Fibroblast of skin of left quadriceps (primary cell): ENCODE data around the gene MRPL14.
A peak's percentile ranks its signal among the peaks of the same experiment; 100 is the strongest.

Experiments
- DNase-seq, 2 experiments: peaks; one replicate each; pipeline ENCODE4 v3.0.0-alpha.2; 2013; ENCODE audit warnings: low read depth in 2 of 2

Gene MRPL14

DNA sequence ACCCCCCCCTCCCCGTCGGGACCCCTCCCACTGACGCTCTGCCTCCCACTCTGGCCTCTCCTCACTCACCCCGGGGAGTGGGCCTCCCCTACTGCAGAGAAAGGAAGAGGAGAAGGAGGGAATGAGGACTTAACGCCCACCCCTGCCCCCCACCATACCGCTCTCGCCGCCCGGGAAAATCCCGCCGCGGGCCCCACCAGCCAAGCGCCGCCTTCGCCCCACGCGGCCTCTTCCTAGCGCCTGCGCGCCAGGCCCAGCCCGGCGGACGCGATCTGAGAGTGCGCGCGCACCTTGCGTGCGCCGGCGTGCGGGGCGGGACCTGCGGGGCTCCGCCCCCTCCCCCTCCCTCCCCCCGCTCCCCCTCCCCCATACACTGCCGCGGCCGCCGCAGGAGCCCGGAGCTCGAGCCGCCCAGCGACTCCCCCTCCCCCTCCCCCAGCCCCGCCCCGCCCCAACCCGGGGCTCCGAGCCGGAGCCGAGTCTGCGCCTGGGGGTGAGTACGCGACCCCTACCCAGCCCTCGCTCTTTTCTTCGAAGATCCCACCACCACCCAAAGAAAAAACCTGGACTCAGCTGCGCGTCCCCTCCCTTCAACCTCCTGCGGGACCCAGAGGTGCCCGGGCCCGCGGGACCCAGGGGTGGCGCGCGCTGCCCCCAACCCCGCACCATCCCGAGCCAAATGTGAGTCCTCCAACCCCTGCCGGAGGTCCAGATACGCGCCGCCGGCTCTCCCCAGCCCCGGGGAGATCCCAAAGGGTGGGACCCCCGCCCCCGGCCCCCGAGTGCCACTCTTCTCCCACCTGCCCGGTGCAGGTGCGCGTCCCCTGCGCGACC, at the start of gene MRPL14, which contains the start of gene TMEM63B:
Gene MRPL14, minus strand, starts transcription at position 267 of the 834 bp plus-strand sequence. CDS start 10,841 bp downstream, outside the sequence.
Gene TMEM63B, plus strand, starts transcription at position 369 of the 834 bp plus-strand sequence. CDS start 7,031 bp downstream, outside the sequence.
- DNase-seq, result peak; percentile 78 to 80

DNA sequence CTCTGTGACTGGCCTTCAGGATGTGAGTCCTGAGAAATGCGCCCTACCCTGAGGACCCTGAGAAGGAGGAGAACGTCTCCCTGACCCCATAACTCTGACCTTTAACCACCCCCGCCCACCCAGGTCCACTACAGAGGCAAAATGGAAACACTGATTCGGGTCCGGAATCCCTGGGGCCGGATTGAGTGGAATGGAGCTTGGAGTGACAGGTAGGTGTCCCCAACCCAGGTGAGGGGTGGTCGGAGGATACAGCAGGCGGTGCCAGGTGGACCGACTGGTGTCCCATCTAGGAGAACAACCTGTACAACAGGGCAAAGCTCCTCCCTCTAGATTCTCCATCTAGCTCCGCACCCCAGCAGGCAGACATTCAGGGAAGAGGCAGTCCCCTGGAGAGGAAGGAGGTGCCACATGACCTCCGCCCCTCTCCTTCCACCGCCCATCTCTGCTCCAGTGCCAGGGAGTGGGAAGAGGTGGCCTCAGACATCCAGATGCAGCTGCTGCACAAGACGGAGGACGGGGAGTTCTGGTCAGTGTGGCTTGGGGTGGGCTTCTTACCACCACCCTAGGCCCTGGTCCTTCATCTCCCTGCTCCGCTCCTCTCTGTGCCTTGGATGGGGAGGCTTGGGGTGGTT, 49.0 kb upstream of the MRPL14 start:
- DNase-seq, result no peak

DNA sequence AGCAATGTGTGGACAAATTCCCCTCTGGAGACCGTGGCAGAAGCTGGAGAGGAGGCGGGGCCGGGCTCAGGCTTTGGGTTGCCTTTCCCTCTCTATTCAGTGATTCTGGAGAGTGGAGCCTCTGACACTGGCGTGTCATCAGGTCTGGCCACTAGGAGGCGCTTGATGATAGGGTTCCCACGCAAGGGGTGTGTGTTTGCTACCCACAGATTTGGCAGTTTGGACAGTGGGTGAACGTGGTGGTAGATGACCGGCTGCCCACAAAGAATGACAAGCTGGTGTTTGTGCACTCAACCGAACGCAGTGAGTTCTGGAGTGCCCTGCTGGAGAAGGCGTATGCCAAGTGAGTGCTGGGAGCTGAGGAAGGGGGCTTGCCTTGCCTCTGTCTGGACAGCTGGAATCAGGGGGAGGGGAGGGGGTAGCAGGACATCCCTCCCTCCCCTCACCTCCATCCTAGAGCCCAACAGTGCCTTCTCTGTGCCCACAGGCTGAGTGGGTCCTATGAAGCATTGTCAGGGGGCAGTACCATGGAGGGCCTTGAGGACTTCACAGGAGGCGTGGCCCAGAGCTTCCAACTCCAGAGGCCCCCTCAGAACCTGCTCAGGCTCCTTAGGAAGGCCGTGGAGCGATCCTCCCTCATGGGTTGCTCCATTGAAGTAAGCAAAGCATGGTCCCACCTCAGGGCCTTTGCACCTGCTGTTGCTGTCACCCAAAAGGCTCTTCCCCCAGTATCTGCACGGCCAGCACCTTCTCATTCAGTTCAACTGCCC, 45.7 kb upstream of the MRPL14 start:
- DNase-seq, result peak; percentile 27 to 32

- DNase-seq, result no peak
Measured at GRCh38 chr6:44171899-44172546, 44.8 kb upstream of the MRPL14 start.

GRCh38 chr6:44169886-44170570, 42.8 kb upstream of the MRPL14 start:
- DNase-seq, result no peak

DNA sequence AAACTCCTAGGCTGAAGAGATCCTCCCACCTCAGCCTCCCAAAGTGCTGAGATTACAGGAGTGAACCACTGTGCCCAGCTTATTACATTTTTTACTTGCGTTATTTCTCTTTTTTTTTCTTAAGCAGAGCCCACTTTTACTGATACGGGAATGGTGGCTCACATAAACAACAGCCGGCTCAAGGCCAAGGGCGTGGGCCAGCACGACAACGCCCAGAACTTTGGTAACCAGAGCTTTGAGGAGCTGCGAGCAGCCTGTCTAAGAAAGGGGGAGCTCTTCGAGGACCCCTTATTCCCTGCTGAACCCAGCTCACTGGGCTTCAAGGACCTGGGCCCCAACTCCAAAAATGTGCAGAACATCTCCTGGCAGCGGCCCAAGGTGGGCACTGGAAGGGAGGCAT, 41.9 kb upstream of the MRPL14 start:
- no peak for DNase-seq

DNA sequence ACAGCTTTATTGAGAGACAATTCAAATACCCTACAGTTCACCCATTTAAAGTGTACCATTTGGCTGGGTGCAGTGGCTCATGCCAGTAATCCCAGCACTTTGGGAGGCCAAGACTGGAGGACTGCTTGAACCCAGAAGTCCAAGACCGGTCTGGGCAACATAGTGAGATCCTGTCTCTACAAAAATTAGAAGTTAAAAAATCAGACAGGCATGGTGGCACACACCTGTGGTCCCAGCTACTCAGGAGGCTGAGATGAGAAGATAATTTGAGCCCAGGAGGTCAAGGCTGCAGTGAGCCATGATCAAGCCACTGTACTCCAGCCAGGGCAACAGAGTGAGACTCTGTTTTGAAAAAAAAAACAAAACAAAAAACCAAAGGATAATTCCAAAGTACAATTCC, 40.3 kb upstream of the MRPL14 start:
- DNase-seq, result no peak

- no peak for DNase-seq
Measured at GRCh38 chr6:44166591-44167184, 39.4 kb upstream of the MRPL14 start.

DNA sequence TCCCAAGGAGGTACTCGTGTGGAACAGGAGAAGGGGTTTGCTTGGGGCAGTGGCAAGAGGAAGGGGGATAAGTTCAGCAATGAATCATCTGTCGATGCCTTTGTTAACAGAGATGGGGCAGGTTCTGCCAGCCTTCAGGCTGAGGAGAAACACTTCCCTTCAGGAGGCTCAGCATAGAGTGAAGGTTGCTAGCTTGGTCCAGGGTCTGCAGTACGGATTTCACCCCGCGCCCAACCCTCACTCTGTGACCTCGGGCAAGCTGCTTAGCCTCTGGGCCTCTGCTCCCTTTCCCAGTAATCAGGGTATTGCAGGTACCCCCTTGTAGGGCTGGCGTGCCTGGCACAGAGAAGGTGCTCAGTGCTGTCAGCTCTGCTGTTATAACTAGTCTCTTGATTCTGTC, 38.9 kb upstream of the MRPL14 start:
- no peak for DNase-seq

DNA sequence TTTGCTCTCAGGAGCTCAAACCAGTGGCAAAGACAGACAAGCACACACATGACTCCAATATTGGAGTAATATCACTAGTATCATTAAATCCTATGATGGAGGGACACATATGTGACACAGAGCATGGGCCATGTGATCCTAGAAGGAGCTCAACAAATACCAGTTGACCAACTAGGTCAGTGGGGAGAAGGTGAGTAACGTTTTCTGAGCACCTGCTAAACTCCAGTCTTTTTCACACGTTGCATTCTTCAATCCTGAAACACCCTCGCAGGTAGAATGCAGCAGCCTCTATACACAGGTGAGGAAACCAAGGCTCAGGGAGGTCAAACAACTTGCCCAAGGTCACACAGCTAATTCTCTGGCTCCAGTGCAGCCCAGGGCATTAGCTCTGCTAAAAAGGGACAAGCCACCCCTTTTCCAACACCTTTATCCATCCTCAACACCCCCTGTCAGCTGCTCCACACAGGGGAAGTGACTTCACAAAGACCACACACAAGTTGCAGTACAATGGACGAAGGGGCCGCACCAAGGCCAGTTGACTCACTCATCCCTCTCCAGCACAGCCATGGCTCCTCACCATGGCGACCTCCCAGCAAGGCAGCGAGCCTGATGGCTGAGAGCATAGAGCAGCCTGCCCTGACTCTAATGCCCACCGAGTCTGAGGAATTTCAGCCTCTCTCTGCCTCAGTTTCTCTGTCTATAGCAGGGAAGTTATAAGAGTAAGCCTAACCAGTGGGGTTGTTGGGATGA, 35.8 kb upstream of the MRPL14 start:
- DNase-seq, result no peak

DNA sequence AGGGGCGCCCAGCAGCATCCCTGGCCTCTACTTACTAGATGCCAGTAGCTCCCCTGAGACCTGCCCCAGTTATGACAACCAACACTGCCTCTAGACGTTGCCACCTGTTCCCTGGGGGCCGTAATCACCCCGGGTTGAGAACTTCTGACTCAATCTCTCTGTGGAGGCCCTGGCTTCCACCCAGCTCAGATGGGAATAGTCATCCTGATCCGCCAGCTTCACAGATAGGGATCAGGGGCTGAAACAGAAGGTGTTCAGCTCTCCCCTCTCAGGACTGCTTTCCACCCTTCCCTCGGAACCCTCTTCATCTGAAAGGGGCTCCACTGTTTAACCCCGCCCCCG, 34.7 kb upstream of the MRPL14 start:
- no peak for DNase-seq

DNA sequence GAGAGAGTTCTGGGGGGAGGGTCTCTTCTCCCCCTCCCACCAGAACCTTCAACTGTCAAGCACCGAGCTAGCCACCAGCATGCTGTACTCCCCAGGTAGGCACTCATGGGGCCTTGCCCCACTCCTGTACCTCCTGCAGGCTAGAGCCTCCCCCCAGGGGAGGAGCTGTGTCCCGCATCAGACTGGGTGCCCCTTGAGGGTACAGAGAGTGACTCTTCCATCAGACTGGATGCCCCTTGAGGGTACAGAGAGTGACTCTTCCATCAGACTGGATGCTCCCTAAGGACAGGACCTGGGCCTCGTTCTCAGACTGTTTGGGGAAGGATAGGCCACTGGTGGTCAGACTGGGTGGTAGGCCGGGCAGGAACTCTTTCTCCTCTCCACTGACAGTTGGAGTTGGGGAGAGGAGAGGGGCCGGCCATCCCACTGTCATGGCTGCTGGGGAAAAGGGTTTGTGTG, 31.5 kb upstream of the MRPL14 start, which contains the start of gene CAPN11:
Gene CAPN11, plus strand, starts transcription at position 51 of the 459 bp plus-strand sequence. Its CDS starts 29 bp downstream, at position 80.
- no peak for DNase-seq

GRCh38 chr6:44157152-44157521, 29.9 kb upstream of the MRPL14 start:
- DNase-seq, result no peak

DNA sequence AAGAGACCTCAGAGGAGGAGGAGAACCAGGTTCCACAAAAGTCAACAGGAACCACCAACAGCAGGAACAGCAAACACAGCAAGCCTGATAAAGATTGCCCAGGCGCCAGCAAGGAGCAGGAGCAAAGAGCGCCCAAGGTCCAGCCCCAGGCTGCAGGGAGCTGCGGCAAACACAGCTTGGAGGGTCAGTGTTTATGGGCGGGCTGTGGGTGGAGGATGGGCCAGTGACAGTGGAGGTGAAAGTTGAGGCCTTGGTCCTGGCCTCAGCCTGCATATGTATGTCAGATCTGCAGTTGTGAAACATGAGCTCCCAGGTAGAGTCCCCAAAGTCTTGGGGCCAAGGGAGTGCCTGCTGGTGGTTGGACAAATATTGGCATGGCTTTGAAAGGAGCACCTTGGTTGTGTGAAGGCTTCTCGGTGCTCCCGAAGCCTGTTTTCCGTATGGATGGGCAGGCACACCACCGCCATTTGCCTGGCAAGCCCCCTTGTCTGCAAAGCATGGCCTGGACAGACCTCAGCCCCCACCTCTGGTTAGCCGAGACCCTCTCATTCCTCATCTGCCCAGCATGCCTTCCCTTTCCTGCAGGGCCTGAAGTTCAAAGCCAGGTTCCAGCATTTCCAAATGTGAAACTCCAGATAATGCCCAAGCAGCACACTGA, 29.4 kb upstream of the MRPL14 start:
- DNase-seq, result no peak

GRCh38 chr6:44154067-44154466, 26.8 kb upstream of the MRPL14 start:
- DNase-seq, result no peak

DNA sequence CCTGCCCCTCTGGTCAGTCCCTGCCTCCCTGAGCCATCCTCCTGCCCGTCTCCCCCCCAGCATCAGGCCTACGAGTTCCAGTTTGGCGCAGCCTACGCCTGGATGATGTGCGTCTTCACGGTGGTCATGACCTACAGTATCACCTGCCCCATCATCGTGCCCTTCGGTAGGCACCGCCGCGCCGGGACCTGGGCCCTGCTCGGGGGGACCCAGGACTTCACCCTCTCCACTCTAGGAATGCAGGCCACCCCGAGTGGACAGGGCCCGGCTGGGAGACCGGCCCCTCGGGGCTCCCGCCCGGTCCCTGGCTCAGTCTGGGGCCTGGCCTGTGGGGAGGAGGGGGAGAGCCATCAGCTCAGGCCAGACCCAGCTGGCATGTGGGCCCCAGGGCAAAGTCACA, 25.3 kb upstream of the MRPL14 start:
- DNase-seq, result no peak

DNA sequence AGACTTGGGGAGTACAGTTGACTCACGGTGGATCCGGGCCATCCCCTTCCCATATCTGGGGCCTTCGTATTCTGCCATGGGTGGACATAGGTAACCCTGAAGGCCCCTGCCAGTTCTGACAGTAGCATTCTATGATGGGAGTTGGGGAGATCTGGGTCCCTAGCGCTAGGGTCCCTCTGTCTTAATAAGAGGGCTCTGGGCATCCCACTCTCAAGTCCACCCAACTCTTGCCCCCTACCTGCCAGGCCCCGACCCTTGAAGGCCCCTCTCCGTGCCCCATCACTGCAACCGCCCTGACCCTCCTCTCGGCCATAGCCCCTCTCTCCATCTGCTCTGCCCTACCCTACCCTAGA, 24.8 kb upstream of the MRPL14 start:
- no peak for DNase-seq

GRCh38 chr6:44151348-44152108, 24.3 kb upstream of the MRPL14 start:
- peak; percentile 15 to 23 for DNase-seq
